ENCODE measurements around the gene EXOC3. TPM values are rescaled to one million over a fixed set of nuclear protein-coding genes. Genes with fewer than 3 reads are reported as not detected.

EXOC3 gene
- total RNA-seq, 1 experiment from 2014 or later, result 52.4 TPM

DNA sequence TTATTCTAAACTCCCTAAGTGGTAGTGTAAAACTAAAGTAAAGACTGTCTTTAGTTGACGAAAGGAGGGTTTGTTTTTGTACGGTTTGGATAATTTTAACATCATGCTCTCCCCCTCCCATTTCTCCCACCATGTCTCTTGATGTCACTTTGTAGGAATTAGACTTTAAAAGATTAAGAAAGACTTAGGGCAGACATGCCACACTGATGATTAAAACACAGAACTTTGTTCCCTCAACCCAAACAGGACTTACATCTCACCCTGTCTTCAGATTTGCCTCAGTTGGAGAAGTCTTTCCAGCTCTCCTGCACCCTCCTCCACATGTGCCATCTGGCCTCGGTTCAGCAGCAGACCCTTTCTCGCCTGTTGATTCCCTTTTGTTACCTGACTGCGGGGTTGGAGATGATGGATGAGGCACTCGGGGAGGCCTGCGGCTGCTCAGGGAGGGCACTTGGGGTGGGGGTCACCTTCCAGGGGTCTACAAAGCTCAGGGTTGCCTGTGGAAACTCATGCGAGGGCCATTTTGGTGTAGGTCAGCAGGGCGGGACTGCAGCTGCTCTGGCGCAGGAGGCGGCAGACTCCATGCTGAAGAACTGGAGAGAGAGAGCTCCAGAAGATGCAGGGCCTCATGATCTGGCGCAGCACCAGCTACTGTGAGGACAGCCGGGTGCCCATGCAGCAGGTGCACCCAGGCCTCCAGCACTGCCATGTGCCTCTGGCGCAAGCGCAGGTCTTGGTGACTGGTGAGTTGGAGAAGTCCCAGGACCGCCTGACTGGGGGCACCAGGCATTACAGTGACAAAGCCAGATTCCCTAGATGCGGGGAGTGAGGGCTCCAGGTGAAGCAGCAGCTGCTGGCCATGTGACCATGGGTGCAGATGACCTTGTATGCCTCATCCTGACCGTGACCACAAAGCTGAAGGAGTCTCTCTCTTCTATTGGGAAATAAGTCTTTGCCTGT, 24.5 kb upstream of the EXOC3 start:
- no peaks in the 10 kb centered on the region for H3K36me3 ChIP-seq (ENCODE audit: control insufficient read depth in 1 of 2, insufficient read depth in 2 of 2, low read length in 2 of 2)
- intact Hi-C loops (cut with micrococcal nuclease), result no loop called here
- no peak for ATAC-seq

More for the DNA sequence above, 24.5 kb upstream of the EXOC3 start:
- Histone ChIP-seq H3K27ac (ENCODE audit: low read depth, low read length) (no peak overlapping the region), H3K9me2 (ENCODE audit: insufficient read depth) (no peaks in the 10 kb centered on the region), H3K79me2 (ENCODE audit: insufficient read depth, low read length) (no peaks in the 10 kb centered on the region), H3K9me3 (ENCODE audit: control insufficient read depth in 1 of 2, insufficient read depth in 1 of 2, low read depth in 1 of 2, low read length in 2 of 2) (no peaks in the 10 kb centered on the region), H2AFZ (ENCODE audit: low read depth, low read length, poor library complexity, severe bottlenecking) (no peak overlapping the region), H3K4me3 (replicated peaks in 1 of 2; ENCODE audit: low read depth in 1 of 2, low read length in 2 of 2) (no peak overlapping the region), H4K20me1 (ENCODE audit: insufficient read depth) (no peaks in the 10 kb centered on the region), H3K27me3 (ENCODE audit: insufficient read depth, low read length) (no peaks in the 10 kb centered on the region), H3K4me2 (ENCODE audit: low read length) (no peak overlapping the region), H3K9ac (ENCODE audit: low read length) (no peak overlapping the region), H3K4me1 (ENCODE audit: control insufficient read depth in 1 of 2, insufficient read depth in 2 of 2, low read length in 2 of 2) (peaks cover 14 to 15% of the 10 kb centered on the region in 2 experiments; a peak in 3 of 4 replicates)
- no peak for TF ChIP-seq JUND (IDR thresholded peaks at IDR 0.05)
- TF ChIP-seq TCF7L2 (IDR thresholded peaks at IDR 0.05; ENCODE audit: borderline replicate concordance, extremely low read depth, insufficient read depth, insufficient read length), result no peak
- TF ChIP-seq, protein P1, sequence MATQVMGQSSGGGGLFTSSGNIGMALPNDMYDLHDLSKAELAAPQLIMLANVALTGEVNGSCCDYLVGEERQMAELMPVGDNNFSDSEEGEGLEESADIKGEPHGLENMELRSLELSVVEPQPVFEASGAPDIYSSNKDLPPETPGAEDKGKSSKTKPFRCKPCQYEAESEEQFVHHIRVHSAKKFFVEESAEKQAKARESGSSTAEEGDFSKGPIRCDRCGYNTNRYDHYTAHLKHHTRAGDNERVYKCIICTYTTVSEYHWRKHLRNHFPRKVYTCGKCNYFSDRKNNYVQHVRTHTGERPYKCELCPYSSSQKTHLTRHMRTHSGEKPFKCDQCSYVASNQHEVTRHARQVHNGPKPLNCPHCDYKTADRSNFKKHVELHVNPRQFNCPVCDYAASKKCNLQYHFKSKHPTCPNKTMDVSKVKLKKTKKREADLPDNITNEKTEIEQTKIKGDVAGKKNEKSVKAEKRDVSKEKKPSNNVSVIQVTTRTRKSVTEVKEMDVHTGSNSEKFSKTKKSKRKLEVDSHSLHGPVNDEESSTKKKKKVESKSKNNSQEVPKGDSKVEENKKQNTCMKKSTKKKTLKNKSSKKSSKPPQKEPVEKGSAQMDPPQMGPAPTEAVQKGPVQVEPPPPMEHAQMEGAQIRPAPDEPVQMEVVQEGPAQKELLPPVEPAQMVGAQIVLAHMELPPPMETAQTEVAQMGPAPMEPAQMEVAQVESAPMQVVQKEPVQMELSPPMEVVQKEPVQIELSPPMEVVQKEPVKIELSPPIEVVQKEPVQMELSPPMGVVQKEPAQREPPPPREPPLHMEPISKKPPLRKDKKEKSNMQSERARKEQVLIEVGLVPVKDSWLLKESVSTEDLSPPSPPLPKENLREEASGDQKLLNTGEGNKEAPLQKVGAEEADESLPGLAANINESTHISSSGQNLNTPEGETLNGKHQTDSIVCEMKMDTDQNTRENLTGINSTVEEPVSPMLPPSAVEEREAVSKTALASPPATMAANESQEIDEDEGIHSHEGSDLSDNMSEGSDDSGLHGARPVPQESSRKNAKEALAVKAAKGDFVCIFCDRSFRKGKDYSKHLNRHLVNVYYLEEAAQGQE (IDR thresholded peaks at IDR 0.05; ENCODE audit: low read depth), result no peak
- TF ChIP-seq ELF1 (IDR thresholded peaks at IDR 0.05; ENCODE audit: borderline replicate concordance, low read depth), result no peak
- no peak for TF ChIP-seq EGR1 (IDR thresholded peaks at IDR 0.05; ENCODE audit: low read depth)
- TF ChIP-seq YY1 (IDR thresholded peaks at IDR 0.05; ENCODE audit: extremely low read depth, insufficient replicate concordance, low read depth, low read length), result no peak
- no peak for TF ChIP-seq SRF (IDR thresholded peaks at IDR 0.05; ENCODE audit: low read depth)
- TF ChIP-seq, protein P2, sequence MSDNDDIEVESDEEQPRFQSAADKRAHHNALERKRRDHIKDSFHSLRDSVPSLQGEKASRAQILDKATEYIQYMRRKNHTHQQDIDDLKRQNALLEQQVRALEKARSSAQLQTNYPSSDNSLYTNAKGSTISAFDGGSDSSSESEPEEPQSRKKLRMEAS (IDR thresholded peaks at IDR 0.05), result no peak
- TF ChIP-seq, protein P3, sequence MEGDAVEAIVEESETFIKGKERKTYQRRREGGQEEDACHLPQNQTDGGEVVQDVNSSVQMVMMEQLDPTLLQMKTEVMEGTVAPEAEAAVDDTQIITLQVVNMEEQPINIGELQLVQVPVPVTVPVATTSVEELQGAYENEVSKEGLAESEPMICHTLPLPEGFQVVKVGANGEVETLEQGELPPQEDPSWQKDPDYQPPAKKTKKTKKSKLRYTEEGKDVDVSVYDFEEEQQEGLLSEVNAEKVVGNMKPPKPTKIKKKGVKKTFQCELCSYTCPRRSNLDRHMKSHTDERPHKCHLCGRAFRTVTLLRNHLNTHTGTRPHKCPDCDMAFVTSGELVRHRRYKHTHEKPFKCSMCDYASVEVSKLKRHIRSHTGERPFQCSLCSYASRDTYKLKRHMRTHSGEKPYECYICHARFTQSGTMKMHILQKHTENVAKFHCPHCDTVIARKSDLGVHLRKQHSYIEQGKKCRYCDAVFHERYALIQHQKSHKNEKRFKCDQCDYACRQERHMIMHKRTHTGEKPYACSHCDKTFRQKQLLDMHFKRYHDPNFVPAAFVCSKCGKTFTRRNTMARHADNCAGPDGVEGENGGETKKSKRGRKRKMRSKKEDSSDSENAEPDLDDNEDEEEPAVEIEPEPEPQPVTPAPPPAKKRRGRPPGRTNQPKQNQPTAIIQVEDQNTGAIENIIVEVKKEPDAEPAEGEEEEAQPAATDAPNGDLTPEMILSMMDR (IDR thresholded peaks at IDR 0.05 in 2 of 3, conservative IDR thresholded peaks at IDR 0.05 in 1 of 3; ENCODE audit: borderline replicate concordance in 1 of 3, insufficient read depth in 1 of 3, low read depth in 2 of 3, low read length in 2 of 3), result no peak
- TF ChIP-seq ZFX (IDR thresholded peaks at IDR 0.05), result no peak
- TF ChIP-seq POLR2A (IDR thresholded peaks at IDR 0.05; ENCODE audit: borderline replicate concordance, extremely low read depth, insufficient read depth, insufficient read length), result no peak
- no peak for TF ChIP-seq FOSL1 (IDR thresholded peaks at IDR 0.05; ENCODE audit: low read depth)
- ChIA-PET CTCF (no interaction called here), RAD21 (ENCODE audit: low non-redundant PET in 1 of 2, low total read pairs in 2 of 2, uncharacterized antibody in 2 of 2, unreplicated experiment in 2 of 2) (no interaction called here), POLR2A (no interaction called here)
- BruUV-seq (replicated peaks), result no TSS peak
- no peak for DNase-seq (ENCODE audit: low read depth, low spot score)
